HepG2 (cell line): Measurements from ENCODE around the gene MAJIN.

Source experiments
- ATF1 ChIP-seq: IDR thresholded peaks from 2 replicates; pipeline ENCODE4 v1.6.1; 2016; ENCODE audit warnings: mild to moderate bottlenecking, control low read depth
- MXI1 ChIP-seq: IDR thresholded peaks from 3 replicates; pipeline ENCODE4 v1.6.1; 2012; ENCODE audit warnings: low read depth, low read length, inconsistent platforms, borderline replicate concordance
- MYC ChIP-seq: sonication (generic); formaldehyde crosslinking; IDR thresholded peaks from 2 replicates; pipeline ENCODE4 v1.9.0; 2021; ENCODE audit warnings: missing genetic modification reagents, borderline replicate concordance
- ZNF3 ChIP-seq: IDR thresholded peaks from 2 replicates; pipeline ENCODE4 v1.7.0; 2017; ENCODE audit warnings: inconsistent platforms
- ZNF616 ChIP-seq: sonication (generic); formaldehyde crosslinking; IDR thresholded peaks from 2 replicates; pipeline ENCODE4 v1.5.0; 2020; ENCODE audit warnings: low read depth, mild to moderate bottlenecking, missing genetic modification reagents
- ZNF775 ChIP-seq: sonication (generic); formaldehyde crosslinking; IDR thresholded peaks from 2 replicates; pipeline ENCODE4 v1.4.0; 2020; ENCODE audit warnings: missing genetic modification reagents, mild to moderate bottlenecking, moderate library complexity, borderline replicate concordance
- TF ChIP-seq, protein P1 (sequence below): sonication (generic); formaldehyde crosslinking; IDR thresholded peaks from 2 replicates; pipeline ENCODE4 v1.8.1; 2023; ENCODE audit warnings: missing genetic modification reagents, inconsistent platforms, borderline replicate concordance
- TF ChIP-seq, protein P2 (sequence below): sonication (generic); formaldehyde crosslinking; IDR thresholded peaks from 2 replicates; pipeline ENCODE4 v1.5.0; 2020; ENCODE audit warnings: mild to moderate bottlenecking, missing genetic modification reagents, moderate library complexity

- TF ChIP-seq MYC (CRISPR knock-in tag) (no peak), MXI1 (no peak), ATF1 (CRISPR knock-in tag) (no peak), ZNF3 (no peak), ZNF775 (CRISPR knock-in tag) (no peak), ZNF616 (no peak)
- TF ChIP-seq, protein P1, sequence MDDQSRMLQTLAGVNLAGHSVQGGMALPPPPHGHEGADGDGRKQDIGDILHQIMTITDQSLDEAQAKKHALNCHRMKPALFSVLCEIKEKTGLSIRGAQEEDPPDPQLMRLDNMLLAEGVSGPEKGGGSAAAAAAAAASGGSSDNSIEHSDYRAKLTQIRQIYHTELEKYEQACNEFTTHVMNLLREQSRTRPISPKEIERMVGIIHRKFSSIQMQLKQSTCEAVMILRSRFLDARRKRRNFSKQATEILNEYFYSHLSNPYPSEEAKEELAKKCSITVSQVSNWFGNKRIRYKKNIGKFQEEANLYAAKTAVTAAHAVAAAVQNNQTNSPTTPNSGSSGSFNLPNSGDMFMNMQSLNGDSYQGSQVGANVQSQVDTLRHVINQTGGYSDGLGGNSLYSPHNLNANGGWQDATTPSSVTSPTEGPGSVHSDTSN (CRISPR knock-in tag), result no peak
- TF ChIP-seq, protein P2, sequence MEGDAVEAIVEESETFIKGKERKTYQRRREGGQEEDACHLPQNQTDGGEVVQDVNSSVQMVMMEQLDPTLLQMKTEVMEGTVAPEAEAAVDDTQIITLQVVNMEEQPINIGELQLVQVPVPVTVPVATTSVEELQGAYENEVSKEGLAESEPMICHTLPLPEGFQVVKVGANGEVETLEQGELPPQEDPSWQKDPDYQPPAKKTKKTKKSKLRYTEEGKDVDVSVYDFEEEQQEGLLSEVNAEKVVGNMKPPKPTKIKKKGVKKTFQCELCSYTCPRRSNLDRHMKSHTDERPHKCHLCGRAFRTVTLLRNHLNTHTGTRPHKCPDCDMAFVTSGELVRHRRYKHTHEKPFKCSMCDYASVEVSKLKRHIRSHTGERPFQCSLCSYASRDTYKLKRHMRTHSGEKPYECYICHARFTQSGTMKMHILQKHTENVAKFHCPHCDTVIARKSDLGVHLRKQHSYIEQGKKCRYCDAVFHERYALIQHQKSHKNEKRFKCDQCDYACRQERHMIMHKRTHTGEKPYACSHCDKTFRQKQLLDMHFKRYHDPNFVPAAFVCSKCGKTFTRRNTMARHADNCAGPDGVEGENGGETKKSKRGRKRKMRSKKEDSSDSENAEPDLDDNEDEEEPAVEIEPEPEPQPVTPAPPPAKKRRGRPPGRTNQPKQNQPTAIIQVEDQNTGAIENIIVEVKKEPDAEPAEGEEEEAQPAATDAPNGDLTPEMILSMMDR, result no peak
Observed at GRCh38 chr11:64931290-64931689, 40.6 kb downstream of the MAJIN start.
